SK-N-SH treated with all-trans-retinoic acid at 6 μM for 48 hours (cell line): ENCODE results near the gene OR52A1.

Experiments used
- ESRRG ChIP-seq: fragments of 250-450 bp; sonication (Bioruptor Pico); IDR thresholded peaks from 2 replicates; pipeline ENCODE4 v1.6.1; 2021; ENCODE audit warnings: mild to moderate bottlenecking
- GLIS3 ChIP-seq: fragments of 250-450 bp; sonication (Bioruptor Pico); IDR thresholded peaks from 2 replicates; pipeline ENCODE4 v1.5.0; 2020; ENCODE audit warnings: mild to moderate bottlenecking, moderate library complexity
- ZFP30 ChIP-seq: fragments of 450-650 bp; formaldehyde crosslinking; IDR thresholded peaks from 2 replicates; pipeline ENCODE4 v1.5.0; 2022; ENCODE audit warnings: mild to moderate bottlenecking, moderate library complexity
- TF ChIP-seq, protein P1 (sequence below): fragments of 250-450 bp; sonication (Bioruptor Pico); IDR thresholded peaks from 2 replicates; pipeline ENCODE4 v1.5.1; 2021; ENCODE audit warnings: mild to moderate bottlenecking, moderate library complexity

DNA sequence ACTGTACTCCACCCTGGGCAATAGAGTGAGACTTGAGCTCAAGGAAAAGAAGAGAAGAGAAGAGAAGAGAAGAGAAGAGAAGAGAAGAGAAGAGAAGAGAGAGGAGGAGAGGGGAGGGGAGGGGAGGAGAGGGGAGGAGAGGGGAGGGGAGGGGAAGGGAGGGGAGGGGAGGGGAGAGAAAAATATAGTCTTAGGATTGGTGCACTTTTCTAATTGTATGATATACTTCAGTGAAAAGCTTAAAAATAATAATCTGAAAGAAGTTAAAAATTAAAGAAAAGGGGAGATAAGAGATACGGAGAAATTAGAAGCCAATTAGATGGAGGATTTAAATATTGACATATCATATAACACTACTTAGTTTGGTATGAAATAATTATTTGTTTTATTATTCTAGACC is 35.7 kb downstream of the OR52A1 start:
- TF ChIP-seq GLIS3 (CRISPR knock-in tag) (no peak), ESRRG (no peak), ZFP30 (no peak)
- TF ChIP-seq, protein P1, sequence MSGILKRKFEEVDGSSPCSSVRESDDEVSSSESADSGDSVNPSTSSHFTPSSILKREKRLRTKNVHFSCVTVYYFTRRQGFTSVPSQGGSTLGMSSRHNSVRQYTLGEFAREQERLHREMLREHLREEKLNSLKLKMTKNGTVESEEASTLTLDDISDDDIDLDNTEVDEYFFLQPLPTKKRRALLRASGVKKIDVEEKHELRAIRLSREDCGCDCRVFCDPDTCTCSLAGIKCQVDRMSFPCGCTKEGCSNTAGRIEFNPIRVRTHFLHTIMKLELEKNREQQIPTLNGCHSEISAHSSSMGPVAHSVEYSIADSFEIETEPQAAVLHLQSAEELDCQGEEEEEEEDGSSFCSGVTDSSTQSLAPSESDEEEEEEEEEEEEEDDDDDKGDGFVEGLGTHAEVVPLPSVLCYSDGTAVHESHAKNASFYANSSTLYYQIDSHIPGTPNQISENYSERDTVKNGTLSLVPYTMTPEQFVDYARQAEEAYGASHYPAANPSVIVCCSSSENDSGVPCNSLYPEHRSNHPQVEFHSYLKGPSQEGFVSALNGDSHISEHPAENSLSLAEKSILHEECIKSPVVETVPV (CRISPR knock-in tag), result no peak
